Keratinocyte (primary cell): ENCODE measurements around the gene ACTG1.

ENCODE experiments used
- CTCF ChIP-seq, 3 experiments: IDR thresholded peaks in 1 of 3; conservative IDR thresholded peaks in 1 of 3; optimal IDR thresholded peaks in 1 of 3; 2 replicates in 2 of 3; 3 replicates in 1 of 3; pipeline versions ENCODE3 to v1.5.1; 2011; ENCODE audit warnings: low read length in 3 of 3, mild to moderate bottlenecking in 3 of 3, moderate library complexity in 2 of 3, control low read depth in 1 of 3, inconsistent platforms in 1 of 3; ENCODE audit not compliant: insufficient read depth in 2 of 3; ENCODE audit errors: extremely low read depth in 1 of 3
- EZH2 ChIP-seq: IDR thresholded peaks from one replicate; pipeline ENCODE4 v1.6.1; 2012; ENCODE audit warnings: inconsistent platforms, mild to moderate bottlenecking, low read length, moderate library complexity

GRCh38 chr17:81516439-81516838, 3.8 kb upstream of the ACTG1 start:
- TF ChIP-seq CTCF (optimal IDR thresholded peaks at IDR 0.05 in 1 of 3, IDR thresholded peaks at IDR 0.05 in 1 of 3, conservative IDR thresholded peaks at IDR 0.05 in 1 of 3; ENCODE audit: extremely low read depth in 1 of 3, insufficient read depth in 2 of 3, low read length in 3 of 3) (no peak), EZH2 (no peak)
